GM19468 (cell line): Measurements from ENCODE around the gene LAMA3.

ENCODE experiments used
- ATAC-seq: cut with Tn5 transposase; IDR thresholded peaks from one replicate; pipeline ENCODE4 v1.9.1; 2021; ENCODE audit warnings: mild to moderate bottlenecking, moderate library complexity, moderate number of reproducible peaks; ENCODE audit not compliant: unreplicated experiment; ENCODE audit errors: extremely low read depth

LAMA3 gene

DNA sequence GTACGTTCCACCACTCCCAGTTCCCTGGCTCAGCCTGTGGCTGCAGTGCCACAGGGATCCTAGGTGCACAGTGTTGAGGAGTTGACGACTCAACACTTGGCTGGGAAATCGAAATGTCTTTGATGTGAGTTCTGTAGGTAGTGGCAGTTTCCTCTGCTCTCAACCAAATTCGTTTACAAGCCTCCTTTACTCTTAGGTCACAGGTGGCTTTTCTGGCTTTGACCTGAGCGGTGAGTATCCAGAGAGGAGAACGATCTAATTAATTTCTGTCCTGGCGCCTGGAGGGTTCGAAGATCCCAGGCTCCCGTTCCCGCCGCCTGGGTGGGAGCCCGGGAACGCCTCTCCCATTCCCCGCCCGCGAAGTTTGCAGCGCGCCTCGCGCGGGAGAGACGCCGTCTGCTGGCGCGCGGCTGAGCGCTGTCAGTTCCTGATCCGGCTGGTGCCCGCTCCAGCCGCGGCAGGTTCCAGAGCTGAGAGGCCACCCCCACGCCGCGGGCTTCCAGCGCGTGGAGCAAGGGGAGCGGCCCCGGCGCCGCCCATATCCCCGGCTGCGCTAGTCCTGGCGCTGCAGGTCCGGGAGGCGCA, at the start of gene LAMA3:
Gene LAMA3, plus strand, starts transcription at position 423 of the 585 bp plus-strand sequence. CDS start 231 bp downstream, outside the sequence.
- no peak for ATAC-seq

DNA sequence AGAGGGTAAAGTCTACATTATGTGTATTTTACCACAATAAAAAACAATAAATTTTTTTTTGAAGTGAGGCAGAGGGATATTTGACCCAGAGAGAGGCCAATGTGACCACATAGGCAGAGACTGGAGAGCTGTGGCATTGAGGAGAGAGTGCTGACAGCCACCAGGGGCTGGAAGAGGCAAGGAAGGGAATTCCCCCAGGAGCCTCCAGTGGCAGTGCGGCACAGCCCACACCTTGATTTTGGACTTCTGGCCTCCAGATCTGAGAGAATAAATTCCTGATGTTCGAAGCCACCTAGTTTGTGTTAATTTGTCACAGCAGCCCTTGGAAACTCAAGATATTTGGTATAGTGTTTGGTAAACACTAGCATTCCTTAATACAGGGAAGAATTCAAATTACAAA, 49.2 kb upstream of the LAMA3 start:
- ATAC-seq, result no peak

DNA sequence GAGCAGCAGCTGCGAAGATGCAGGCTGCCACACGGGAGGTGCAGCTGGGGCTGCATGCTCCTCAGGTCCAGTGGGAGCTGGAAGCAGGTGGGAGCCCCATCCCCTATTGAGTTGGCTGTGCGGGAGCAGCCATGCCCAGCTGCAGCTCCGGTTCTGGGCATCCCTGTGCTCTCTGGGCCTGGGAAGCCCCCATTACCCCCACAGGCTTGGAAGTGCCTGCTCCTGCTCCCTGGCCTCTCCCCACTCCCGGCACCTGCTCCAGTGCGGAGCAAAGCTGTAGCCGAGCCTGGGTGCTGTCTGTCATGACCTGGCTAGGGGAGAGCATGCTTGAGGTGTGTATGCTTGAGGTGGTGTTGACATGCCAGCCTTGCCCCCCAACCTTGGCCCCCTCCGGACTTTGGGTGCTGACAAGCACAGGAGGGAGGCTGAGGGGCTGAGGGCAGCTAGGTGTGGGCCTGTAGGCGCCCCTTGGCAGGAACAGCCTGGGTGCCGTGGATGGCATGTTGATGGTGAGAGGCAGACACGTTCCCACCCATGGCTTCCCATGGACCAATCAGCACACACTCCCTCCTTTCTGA, 48.0 kb upstream of the LAMA3 start:
- ATAC-seq, result no peak

DNA sequence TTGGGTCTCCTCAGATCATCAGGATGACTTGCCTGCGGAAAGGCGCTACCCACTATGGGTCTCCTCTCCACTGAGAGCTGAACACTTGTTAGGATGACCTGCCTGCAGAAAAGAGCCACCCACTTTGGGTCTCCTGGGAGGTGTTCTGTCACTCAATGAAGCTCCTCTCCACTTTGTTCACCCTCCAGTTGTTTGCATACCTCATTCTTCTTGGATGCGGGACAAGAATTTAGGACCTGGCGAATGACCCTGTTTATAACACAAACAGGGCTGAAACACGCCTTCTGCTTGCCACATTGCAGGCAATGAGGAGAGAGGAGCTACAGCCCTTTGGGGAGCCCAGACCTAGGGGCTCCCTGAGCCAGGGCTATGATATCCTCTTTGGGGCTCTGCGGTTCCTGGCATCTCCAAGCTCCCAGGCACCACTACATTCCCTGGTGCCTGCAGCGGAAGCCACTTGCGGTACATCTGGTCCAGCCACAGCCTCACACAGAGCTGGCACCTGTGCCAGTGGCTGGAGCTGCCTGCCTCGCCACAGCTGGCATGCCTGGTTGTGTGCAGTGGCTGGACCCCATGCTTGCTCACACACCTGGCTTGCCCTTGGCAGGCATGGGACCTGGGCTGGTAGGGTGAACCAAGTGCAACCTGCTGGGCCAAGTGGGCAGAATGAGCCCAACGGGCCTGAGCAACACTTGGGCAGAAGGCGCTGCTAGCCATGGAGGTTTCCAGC, 47.2 kb upstream of the LAMA3 start:
- no peak for ATAC-seq

DNA sequence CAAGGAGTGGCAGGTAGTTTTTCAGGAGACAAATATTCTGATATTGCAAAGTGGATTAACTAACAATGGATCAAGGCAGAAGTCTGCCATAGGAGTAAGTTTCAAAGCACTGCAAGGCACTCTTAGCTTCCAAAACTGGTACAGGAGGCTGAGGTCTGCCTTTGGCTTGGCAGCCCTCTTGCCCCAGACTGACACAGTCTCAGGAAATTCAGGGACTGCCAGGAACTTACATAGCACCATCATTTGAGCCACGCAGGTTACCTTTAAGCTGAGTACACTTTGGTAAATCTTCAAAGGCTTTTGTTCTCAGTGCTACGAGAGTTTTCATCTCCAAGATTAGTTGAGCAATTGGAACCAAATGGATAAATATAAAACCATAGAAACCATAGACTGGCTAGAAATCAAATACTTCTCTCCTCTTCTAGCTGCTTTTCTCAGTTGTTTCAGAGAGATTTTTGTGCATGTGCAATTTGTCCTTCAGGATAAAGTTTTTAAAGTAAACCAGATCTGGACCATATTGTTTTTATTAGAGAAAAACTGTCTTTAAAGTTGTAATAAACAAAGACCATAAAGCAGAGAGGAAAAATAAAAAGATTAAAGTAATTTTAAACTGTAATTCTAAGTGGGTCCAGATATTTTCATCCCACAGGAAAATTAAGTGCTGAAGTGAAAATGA, 45.3 kb upstream of the LAMA3 start:
- no peak for ATAC-seq

DNA sequence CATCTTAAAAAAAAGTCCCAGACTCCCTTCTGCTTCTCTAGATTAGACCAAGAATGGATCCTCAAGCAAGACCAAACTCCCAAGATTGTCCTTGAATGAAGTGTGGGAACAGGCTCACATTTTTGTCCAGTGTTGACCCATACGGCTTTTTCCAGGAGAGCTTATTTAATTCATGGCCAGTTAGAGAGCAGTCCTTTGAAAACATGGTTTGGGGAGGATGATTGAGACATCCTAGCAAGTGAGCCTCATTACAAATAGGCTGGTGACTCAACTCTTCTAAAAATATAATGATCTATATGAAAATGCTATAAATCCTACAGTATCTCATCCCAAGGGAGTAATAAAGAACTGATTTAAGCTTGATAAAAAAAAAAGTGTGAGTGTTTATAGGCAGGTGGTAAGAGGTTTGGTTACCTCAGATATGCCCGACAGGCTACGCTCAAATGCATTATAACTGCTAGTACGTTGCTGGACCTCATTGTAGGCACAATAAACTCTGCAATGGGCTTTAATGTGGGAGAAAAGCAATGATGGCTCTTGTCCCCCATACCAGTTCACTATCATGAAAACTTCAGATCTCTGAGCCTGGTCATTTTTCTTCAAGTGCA, 43.6 kb upstream of the LAMA3 start:
- ATAC-seq, result no peak

- no peak for ATAC-seq
Observed at GRCh38 chr18:23646282-23646681, 43.0 kb upstream of the LAMA3 start.

DNA sequence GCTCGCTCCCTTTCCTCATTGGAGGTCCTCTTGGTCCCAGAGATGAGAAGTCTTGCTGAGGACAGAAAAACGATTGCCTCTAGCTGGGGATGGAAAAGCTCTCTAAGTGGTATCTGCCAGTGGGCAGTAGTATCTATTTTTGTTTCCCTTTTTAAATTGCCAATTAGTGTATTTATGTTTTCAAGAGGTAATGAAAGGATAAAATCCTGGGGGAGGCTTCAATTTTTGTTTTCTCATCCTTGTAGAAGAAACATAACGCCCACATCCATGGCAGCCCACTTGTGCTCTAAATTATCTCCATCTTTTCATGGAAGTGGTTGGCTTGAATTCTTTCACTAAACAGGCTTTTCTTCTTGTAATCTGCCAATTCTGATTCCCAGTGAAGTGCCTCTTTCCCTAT, 40.8 kb upstream of the LAMA3 start:
- ATAC-seq, result no peak

GRCh38 chr18:23648940-23649607, 40.2 kb upstream of the LAMA3 start:
- ATAC-seq, result no peak

DNA sequence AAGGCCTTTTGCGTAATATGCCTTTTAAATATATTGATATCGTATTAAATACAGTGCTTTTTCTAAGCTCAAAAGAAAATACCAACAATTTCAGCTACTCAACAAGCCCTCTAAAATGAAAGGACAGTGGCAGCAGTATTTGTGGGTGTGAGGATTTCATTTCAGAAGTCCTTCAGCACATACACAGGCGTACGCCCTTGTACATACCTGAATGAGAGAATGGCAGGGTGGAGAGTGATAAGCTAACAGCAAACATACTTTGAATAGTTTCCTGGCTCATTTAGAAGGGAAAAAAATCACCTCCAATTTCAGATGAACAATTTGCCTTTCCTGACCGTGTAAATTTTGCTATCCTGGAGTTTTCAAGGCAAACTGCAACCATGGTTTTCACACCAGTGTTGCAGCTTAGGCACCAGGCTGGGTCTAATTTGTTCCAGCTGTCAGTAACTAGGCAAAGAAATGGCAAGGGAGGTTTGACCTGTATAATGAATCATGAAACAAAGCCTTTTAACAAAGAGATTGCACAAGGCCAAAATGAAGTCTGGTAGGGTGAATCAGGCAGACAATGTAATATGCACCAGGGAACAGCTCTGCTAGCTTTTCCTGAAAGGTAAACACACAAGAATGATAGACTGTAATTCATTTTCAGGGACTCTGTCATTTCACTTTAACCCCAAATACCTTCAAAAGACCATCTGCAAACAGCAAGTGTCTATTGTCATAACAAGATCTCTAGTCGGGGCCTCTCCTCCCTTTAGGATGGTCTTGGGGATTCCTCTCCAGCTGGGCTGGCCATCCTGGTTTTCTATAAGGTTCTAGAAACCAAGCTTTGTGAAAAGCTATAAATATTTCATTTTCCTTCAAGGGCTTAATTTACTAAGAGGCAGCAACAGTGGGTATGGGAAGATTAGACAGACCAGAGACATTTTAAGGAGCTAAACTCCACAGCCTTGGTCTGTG, 38.0 kb upstream of the LAMA3 start:
- no peak for ATAC-seq

- ATAC-seq, result no peak
Observed at GRCh38 chr18:23652232-23652631, 37.0 kb upstream of the LAMA3 start.

GRCh38 chr18:23658285-23658684, 31.0 kb upstream of the LAMA3 start:
- no peak for ATAC-seq

- ATAC-seq, result no peak
Observed at GRCh38 chr18:23661735-23662308, 27.4 kb upstream of the LAMA3 start.

- ATAC-seq, result no peak
Observed at GRCh38 chr18:23662309-23663263, 26.7 kb upstream of the LAMA3 start, which contains the start of gene ANKRD29. Gene ANKRD29, minus strand, starts transcription at chr18:23662911. Its CDS starts 181 bp downstream, at chr18:23662730.

DNA sequence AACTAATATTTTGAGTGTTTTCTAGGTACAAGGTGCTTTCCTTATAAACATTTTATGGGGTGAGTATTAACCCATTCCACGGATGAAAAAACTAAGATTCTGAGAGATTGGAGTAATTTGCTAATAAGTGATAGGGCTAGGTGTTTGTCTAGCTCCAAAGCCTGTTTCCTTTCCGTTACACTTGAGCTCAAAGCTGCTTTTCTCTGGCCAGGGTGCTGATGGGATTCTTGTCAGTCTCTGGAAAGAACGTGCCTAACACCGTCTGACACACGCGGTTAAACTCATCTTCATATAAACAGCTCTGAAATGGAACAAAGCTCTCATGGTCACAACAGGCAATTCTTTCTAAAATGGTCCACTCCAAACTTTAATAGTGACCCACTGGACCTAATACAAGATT, 24.6 kb upstream of the LAMA3 start:
- no peak for ATAC-seq

DNA sequence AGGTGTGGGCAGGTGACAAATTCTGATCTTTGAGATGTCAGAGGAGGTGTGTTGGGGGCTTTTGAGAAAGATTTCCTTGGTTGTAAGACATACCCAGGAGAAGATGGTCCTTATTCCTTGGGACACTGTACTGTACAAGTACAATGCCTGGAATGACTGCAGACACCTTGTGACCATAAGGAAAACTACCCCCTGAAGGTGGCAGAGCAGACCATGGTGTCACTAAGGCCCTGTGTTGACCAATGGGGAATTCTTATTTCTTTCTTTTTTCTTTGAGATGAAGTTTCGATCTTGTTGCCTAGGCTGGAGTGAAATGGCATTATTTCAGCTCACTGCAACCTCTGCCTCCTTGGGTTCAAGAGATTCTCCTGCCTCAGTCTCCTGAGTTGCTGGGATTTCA, 22.1 kb upstream of the LAMA3 start:
- ATAC-seq, result no peak

GRCh38 chr18:23668731-23669130, 20.5 kb upstream of the LAMA3 start:
- no peak for ATAC-seq
